GM21786 (cell line): ENCODE data around the gene SLC4A2.
A peak's percentile ranks its signal among the peaks of the same experiment; 100 is the strongest.

Experiments
- ATAC-seq: cut with Tn5 transposase; IDR thresholded peaks from one replicate; pipeline ENCODE4 v1.9.1; 2021; ENCODE audit not compliant: unreplicated experiment

Gene SLC4A2

DNA sequence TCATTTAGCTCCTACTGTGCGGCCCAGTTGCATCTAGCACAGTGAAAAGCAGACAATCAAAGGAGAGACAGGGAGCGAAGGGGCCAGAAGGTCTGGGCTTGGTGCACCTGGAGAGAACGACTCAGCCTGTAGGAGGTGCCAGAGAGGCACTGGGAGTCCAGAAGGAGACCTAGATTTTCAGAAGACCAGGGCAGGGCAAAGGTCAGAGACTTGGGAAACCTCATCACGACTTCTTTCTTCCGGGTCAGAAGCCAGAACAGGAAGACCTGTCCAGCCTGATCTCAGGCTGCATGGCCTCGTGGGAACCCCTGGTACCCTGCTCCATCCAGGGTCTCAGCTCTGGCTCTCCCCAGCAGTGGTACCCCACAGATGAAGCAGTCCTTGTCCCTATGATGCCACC is 32.0 kb downstream of the SLC4A2 start:
- ATAC-seq = no peak

DNA sequence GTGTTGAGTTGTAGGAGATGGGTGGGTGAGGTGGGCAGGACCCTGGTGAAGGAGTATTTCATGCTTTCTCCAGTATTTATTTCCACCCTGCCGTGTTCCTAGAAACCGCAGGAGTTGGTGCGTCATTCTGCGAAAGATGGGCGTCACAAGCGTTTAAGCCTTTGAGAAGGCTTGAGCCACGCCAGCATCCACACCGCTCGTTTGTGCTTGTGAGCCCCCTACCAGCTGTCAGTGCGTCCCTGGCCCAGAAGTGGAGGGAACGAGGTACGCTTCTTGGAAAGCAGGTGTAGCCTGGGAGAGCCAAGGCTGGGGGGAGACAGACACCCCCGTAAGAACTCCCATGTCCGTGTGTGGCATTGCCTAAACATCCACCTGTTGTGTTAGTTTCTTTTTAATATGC is 32.6 kb downstream of the SLC4A2 start:
- no peak for ATAC-seq

DNA sequence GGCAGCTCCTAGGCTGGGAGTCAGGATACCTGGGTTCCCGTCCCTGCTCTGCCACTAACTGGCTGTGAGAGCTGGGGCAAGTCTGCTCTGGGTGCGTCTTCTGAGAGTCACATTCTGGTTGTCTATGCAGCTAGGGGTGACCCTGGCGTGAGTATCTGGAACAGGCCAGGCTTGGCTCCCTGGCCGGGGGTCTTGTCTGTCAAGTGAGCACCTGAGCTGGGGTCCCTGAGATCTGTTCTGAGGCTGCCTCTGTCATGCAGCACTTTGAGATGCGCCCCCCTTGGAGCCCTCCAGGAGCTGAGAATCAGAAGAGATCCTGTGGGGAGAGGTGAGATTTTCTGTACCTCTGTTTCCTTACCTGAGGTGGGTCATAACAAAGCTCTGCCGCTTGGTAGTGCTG is 34.4 kb downstream of the SLC4A2 start:
- no peak for ATAC-seq

DNA sequence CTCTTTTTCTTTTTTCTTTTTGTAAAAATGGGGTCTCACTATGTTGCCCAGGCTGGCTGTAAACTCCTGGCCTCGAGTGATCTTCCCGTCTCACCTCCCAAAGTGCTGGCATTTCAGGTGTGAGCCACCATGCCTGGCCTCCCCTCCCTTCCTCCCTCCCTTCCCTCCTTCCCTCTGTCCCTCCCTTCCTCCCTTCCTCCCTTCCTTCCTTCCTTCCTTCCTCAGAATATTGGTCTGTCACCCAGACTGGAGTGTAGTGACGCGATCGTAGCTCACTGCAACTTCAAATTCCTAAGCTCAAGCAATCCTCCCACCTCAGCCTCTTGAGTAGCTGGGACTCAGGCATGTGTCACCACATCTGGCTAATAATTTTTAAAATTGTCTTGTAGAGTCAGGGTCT is 35.3 kb downstream of the SLC4A2 start:
- ATAC-seq = no peak

DNA sequence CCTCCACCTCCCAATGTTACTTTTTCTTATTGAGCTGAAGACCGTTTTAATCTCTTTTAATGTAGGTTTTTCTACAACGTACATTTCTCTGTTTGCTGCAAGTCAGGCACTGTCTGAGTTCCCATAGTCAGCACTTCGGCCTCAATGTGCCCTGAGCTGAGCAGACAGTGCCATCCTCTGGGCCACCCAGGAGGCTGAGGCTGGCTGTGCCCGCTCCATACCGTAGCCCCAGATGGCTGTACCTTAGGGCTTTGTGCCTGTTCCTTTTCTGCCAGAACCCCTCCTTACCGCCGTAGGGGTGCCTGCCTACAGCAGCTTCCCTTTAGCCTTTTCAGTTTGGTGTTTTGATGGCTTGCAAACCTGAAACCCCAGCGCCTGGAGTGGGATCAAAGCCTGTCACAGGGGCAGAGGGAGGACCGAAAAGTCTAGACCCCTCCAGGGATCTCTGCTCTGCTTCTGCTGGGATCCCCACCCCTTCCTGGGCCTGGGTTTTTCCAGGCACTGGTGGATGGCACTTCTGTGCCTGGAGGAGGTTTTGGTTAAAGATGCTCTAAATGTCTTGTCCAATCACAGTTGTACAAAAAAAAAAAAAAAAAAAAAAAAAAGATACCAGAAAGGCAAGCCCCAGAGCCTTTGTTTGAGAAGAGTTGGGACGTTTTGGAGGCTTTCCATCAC is 35.9 kb downstream of the SLC4A2 start:
- ATAC-seq = no peak

- no peak for ATAC-seq
These were observed 36.6 kb downstream of the SLC4A2 start for GRCh38 chr7:151095828-151096475.

DNA sequence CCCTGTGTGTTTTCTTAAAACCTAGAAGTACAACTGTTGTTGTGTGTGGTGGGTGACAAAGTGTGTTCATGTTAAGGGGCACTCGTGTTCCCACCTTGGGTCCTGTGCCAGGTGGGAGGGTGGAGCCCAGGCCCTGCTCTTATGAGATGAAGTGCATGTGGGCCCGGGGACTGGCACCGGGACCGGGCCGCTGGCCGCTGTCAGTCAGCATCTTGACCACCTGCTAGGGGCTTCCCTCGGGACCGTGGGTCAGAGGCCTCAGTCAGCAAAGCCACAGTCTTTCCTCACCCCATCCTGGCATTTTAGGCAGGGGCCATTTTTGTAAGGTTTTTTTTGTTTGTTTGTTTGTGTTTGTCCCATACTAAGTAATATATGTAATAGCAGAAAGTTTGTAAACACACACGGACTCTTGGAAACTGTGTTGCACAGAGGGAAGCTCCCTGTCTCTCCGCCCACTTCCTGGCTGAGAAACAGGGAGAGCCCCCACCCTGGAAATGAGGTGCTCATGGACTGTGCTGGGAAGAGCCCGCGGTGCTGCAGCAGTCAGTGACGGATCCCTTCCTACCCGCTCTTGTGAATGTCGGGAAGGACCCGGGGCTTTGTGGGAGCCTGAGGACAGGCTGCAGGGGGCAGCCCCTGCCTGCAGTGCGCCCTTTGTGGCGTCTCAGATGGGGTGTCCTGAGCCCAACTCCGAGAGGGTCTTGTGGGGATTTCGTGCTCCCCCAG is 40.3 kb downstream of the SLC4A2 start:
- no peak for ATAC-seq

GRCh38 chr7:151100921-151101320 is 41.5 kb downstream of the SLC4A2 start:
- no peak for ATAC-seq

DNA sequence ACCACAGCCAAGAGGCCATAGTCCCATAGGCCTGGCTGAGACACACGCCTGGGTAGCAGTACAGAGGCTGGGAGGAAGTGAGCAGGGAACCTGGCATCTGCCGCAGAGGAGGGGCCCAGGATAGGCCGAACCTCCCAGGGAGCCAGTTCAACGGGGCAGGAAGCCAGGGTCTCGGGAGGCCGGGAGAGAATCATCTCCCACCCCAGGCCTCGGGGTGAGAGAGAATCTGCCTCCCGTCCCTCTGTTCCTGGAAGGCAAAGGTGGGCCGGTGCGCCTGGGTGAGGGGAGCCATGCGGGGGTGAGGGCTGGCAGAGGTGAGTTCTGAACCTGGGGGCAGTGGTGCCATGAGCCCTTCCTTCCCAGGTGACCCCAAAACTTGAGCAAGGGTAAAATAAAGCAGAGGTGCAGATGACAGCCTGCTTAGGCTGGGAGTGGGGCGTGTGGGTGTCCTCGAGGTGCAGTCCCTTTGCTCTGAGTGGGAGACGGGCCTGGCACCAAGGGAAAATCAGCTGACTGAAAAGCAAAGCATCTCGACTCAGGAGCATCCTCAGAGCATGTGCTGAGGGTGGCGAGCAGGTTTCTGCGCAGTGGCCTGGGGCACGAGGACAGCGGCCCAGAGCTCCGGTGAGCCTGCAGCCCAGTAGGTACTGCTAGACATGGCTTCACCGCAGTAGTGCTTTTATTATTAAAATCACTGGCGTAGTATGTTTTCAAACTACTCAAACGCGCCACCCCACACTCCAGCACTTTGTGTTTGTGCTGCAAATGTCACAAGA is 42.4 kb downstream of the SLC4A2 start:
- no peak for ATAC-seq

GRCh38 chr7:151102991-151103390 is 43.6 kb downstream of the SLC4A2 start:
- no peak for ATAC-seq

- no peak for ATAC-seq
These were observed 44.6 kb downstream of the SLC4A2 start for GRCh38 chr7:151103973-151104372.

GRCh38 chr7:151104411-151105235 is 45.2 kb downstream of the SLC4A2 start:
- no peak for ATAC-seq

DNA sequence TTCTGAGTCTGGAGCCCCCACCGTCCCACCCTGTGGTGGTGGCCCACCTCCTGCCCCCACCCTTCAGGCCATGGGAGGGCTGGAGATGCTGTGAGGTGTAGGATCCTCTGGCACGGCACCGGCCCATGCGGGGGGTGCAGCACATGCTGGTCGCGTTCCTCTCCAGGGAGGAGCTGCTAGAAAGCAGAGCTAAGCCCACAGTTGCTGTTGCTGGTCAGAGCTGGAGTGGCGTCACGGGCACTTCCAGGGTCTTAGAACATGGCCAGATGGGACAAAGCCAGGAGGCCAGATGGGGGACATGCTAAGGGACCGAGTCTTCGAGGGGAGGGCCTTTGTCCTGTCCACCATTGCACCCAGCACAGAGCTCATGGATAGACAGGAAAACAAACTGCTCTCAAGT is 48.5 kb downstream of the SLC4A2 start:
- no peak for ATAC-seq

DNA sequence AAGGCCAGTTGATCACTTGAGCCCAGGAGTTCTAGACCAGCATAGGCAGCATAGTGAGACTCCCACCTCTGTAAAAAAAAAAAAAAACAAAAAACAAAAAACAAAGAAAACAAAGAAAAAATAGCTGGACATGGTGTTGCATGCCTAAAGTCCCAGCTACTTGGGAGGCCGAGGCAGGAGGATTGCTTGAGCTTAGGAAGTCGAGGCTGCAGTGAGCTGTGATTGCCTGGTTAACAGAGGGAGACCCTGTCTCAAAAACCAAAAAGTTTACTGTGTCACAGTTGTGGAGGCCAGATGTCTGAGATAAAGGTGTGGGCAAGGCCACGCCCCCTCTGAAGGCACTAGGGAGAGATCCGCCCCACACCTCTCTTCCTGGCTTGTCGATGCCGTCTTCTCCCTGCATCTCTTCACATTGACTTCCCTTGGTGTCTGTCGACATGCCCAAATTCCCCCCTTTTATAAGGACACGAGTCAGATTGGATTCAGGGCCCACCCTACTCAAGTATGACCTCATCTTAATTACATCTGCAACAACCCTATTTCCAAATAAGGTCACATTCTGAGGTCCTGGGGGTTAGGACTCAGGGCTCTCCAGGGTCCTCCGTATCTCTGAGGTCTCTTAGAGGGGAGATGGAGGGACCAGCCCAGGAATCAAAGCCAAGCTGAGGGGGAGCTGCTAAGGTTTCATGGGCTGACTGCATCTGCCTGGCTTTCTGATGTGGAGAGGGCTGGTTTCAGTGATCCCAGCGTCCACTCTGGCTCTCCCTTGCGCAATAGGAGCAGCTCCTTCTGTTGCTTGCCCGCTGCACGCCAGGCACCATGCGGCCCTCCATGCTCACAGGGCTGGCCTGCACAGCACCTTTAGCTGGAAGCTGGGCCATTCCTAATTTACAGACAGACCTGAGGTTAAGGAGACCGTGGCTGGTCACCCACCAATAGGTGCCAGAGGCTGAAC is 50.0 kb downstream of the SLC4A2 start:
- ATAC-seq = no peak

GRCh38 chr7:151110236-151110940 is 51.0 kb downstream of the SLC4A2 start:
- ATAC-seq = no peak

GRCh38 chr7:151110941-151111645 is 51.7 kb downstream of the SLC4A2 start:
- peak; percentile 91 for ATAC-seq

DNA sequence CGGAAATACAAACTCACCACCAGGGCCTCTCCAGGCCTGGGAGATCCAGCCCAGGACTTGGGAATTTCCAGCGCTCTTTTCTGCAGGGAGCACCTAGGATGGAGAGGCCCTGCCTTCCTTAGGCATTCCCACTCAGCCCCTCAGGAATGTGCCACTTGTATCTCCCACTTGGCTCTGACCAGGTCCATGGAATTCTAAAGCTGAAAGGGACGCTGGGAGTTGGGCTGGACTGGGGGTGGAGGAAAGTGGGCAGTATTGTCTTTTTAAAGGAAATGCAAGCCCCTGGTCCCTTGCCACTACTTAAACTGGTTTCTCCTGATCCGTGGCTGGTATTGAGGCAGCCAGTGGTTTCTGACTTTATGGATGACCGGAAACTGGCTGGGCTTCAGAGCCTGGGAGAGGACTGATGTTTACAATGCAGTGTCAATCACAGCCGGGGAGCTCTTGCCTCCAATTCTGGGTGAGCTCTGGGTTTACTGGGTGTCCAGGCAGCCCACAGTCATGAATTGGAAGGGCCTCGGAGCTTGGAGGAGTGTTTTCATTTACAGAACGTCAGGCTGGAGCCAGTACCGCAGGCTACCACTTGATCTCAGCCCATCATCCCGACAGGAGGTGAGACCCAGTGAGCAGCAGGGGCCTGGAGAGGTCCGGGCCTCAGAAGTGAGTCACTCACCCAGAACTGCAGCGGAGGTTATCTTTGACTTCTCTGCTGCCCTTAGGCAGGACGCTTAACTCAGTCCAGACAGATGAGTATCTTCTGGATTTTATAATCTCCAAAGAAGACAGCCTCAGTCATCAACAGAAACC is 54.2 kb downstream of the SLC4A2 start:
- no peak for ATAC-seq
